ENCODE data around the gene BDKRB2.
"Not testable (repeated sequence)": the region's sequence is repeated elsewhere in the genome, so short reads cannot be mapped to it uniquely, and the experiment has no call there.

Gene BDKRB2

DNA sequence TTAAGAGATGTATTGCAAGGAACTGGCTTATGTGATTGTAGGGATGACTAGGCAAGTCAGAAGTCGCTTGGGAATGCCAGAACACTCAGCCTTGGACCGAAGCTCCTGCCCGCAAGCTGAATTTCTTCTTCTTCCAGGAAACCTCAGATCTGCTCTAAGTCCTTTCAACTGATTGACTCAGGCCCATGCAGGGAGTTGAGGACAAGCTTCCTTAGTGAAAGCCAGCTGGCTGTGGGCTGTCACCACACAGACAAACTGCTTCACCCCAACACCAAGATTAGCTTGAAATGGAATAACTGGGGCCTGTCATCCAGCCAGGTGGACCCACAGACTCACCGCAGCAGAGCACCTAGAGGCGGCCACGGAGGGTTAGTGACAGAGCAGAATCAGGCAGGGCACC lies 24.7 kb downstream of the BDKRB2 start:
- DNase-seq = no peak

DNA sequence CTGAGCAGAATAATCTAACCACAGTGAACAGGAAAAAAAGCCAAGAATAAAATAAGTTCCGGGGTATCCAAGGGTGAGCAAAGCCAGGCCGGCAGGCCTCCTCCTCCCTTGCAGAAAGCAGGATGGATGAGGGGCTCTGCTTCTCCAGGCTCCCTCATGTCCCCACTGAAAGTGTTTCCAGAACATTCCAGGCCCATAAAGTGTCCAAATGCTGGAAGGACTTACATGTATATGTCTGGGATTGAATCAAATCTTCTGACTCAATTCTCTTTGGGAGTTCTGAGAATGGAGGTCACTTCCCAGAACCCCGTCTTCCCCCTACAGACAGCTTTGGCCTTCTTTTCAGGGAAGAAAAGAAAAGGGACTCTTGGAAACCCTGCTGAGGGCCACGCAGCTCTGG lies 26.4 kb downstream of the BDKRB2 start:
- no peak for DNase-seq

DNA sequence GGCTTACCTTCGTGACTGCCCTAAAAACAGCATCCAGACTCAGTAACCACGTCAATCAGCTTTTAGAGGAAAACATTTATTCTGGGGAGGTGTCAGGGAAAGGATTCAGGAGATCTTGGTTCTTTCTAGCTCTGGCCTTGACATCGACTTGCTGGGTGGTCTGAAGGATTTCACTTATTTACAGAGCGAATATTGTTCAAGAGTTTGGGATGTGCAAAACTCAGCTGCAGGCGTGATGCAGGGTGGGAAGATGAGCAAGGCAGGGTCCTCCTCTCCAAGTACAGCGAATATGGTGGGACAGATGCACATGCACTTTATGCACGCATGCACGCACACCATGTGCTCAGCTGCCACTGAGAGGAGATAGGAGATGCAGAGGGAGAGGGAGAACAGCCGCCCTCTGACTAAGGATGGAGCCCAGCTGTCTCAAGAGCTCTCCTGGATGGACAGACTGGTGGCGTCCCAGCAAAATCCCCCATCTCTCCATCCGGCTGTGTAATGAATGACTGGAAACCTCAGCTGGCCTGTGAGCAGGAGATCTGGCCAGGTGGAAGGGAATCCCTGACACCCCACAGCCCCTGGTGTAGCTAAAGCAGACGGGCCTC lies 27.0 kb downstream of the BDKRB2 start:
- DNase-seq = no peak

- no peak for DNase-seq
Measured at GRCh38 chr14:96232506-96232905, 27.9 kb downstream of the BDKRB2 start.

GRCh38 chr14:96233661-96234060 lies 29.0 kb downstream of the BDKRB2 start:
- DNase-seq = no peak

DNA sequence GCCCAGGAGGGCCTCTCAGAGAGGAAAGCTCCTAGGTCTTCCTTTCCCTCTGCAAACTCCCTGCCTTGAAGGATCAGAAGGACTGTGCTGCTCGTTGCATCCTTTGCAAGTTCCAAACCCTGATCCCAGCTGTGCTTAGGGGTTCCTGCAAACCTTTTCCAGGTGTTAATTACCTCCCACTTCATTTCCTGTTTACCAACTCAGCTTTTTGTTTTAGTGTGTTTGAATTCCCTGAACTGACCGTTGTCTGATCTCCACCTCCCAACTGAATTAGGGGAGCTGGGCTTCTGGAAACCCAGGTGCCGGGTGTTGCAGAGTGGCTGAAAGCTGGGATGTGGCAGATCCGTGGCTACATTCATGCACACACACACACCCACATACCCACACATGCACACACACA lies 30.8 kb downstream of the BDKRB2 start:
- no peak for DNase-seq

DNA sequence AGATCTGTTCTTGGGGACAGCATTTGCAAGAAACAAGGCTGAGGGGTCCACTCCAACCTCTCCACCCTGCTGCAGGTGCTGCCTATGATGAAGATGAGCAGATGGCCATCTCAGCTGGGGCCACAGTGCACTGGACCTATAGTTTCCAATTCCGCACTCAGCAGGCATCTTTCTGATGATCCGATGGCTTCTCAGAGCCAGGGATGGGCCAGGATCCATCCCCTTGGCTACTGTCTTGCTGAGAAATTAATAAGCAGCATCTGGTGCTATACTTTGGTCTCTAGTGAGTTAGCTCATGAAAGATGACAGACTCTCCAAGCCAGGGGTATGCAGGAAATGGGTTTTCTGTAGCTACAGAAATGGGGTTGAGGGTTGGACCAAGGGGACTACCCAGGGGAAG lies 33.0 kb downstream of the BDKRB2 start:
- no peak for DNase-seq

- DNase-seq = no peak
Measured at GRCh38 chr14:96238676-96239265, 34.1 kb downstream of the BDKRB2 start.

DNA sequence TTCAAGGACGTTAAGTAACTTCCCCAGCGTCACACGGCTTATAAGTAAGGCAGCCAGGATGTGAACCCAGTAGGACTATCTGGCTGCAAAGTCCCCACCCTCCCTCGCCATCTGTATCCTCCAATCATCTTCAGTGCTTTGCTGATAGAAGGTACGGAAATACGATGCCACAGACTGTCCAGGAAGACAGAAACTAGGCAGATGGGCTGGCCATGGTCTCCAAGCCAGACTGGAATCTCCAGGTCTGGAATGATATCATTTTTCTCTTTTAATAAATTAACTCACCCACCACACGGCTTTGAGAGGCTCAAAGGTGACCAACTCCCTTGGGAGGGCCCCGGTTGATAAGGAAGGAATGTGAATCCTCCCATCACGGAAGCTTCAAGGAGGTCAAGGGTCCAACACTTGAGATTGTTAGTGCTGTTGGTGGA lies 35.1 kb downstream of the BDKRB2 start:
- no peak for DNase-seq

DNA sequence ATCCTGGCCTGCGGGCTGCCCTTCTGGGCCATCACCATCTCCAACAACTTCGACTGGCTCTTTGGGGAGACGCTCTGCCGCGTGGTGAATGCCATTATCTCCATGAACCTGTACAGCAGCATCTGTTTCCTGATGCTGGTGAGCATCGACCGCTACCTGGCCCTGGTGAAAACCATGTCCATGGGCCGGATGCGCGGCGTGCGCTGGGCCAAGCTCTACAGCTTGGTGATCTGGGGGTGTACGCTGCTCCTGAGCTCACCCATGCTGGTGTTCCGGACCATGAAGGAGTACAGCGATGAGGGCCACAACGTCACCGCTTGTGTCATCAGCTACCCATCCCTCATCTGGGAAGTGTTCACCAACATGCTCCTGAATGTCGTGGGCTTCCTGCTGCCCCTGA lies 36.0 kb downstream of the BDKRB2 start:
- no peak for DNase-seq

- no peak for DNase-seq
Measured at GRCh38 chr14:96242126-96242525, 37.5 kb downstream of the BDKRB2 start.

DNA sequence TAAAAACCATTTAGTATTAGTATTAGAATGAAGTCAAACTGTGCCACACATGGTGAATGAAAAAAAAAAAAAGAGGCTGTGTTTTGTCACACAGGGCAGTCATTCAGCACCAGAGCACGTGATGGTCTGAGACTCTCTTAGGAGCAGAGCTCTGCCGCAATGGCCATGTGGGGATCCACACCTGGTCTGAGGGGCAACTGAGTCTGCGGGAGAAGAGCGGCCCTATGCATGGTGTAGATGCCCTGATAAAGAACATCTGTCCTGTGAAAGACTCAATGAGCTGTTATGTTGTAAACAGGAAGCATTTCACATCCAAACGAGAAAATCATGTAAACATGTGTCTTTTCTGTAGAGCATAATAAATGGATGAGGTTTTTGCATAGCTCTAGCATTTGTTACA lies 39.1 kb downstream of the BDKRB2 start:
- DNase-seq = no peak

GRCh38 chr14:96245074-96245473 lies 40.4 kb downstream of the BDKRB2 start:
- not testable (repeated sequence) for DNase-seq

DNA sequence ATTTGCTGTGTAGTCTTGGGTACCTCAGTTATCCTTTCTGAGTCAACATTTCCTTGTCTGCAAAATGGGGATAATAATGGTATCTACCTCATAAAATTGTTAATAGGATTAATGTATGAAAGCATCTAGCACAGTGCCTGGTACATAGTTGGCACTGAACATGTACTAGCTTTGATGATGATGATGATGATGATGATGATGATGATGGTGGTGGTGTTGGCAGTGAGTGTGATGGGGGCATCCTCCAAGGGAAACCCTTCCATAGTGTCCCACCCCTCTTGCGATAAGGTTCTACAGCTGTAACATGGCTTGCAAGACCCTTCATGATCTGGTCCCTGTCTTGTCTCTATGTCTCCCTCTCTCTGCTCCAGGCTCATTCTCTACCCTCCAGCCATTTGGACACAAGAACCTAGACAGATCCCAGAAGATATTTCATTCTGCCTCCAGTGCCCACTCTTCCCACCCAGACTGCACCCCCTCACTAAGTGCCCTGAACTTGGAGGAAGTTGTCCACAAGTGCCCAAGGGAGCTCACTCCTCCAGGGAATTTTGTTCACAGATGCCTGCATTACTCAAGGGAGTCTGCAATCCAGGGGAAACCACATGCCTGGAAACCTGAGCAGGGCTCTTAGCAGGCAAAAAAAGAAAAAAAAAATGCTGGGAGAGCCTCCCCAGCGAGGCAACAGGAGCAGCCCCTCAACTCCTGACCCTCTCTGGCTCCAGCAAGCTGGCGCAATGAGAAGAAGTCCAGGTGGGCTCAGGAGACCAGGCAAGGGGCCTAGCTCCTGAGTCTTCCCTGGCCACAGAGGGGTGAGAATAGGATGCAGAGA lies 41.3 kb downstream of the BDKRB2 start:
- DNase-seq = no peak

GRCh38 chr14:96246539-96246847 lies 41.9 kb downstream of the BDKRB2 start:
- DNase-seq = no peak

GRCh38 chr14:96247031-96247430 lies 42.4 kb downstream of the BDKRB2 start:
- DNase-seq = no peak

DNA sequence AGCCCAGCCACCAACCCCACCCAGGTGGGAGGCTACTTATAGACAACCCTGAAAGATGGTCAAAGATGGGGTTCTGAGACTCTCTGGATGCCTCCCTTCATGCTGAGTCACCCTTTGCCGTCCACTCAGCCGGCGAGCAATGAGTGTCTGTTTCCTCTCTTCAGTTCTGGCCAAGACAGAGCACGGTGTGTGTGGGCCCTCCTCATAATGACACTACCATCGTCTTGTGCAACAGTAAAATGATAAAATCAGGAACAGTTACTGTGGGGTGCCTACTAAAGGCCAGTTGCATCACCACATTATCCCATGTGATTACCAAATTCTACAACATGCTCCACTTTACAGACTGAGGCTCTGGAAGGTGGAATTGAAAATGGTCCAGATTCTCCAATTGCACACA lies 44.4 kb downstream of the BDKRB2 start:
- no peak for DNase-seq

DNA sequence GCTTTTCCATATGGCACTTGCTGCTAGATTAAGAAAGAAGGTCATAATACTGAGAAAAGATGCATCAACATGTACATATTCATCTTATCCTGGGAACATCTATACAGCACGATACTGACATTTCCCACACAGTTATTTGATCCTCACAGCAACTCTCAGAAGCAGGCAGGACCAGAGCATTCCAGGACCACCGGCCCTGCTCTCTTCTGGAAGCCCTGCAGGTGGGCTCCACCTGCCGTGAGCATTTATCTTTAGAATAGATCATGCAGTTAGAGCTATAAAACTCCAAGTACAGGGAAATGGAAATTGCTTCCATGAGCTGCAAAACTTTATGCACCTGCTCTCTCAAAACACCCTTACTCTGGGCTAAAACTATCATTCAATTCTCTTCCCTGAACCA lies 45.8 kb downstream of the BDKRB2 start:
- DNase-seq = no peak

GRCh38 chr14:96251656-96252155 lies 47.1 kb downstream of the BDKRB2 start:
- DNase-seq = no peak

- no peak for DNase-seq
Measured at GRCh38 chr14:96252323-96252998, 47.8 kb downstream of the BDKRB2 start.

GRCh38 chr14:96252999-96253539 lies 48.4 kb downstream of the BDKRB2 start:
- no peak for DNase-seq

- no peak for DNase-seq
Measured at GRCh38 chr14:96254687-96255086, 50.0 kb downstream of the BDKRB2 start.
